Spleen (tissue), 13 donors: ENCODE data around the gene PHRF1. TPM values are rescaled to one million over a fixed set of nuclear protein-coding genes. Genes with fewer than 3 reads are reported as not detected.

ENCODE experiments used
- DNase-seq: peaks from one replicate; pipeline ENCODE4 v3.0.0-alpha.2; 2020
- H3K27ac ChIP-seq, 8 donors: fragments of 200-600 bp; sonication (generic) in 7 of 8; 1 replicate in 4 of 8; 2 replicates in 4 of 8; pipeline versions ENCODE4 v1.5.0 to v1.8.0; 2016 to 2021; ENCODE audit warnings: inconsistent platforms in 4 of 8, mild to moderate bottlenecking in 4 of 8, moderate library complexity in 1 of 8
- H3K27me3 ChIP-seq, 7 donors: fragments of 200-600 bp; sonication (generic) in 6 of 7; replicated peaks in 1 of 7; 1 replicate in 4 of 7; 2 replicates in 3 of 7; pipeline versions ENCODE4 v1.5.0 to v1.8.0; 2016 to 2021; ENCODE audit warnings: inconsistent platforms in 3 of 7, mild to moderate bottlenecking in 1 of 7
- H3K36me3 ChIP-seq, 6 donors: fragments of 200-600 bp; sonication (generic) in 5 of 6; 1 replicate in 4 of 6; 2 replicates in 2 of 6; pipeline versions ENCODE4 v1.5.0 to v1.8.0; 2016 to 2021; ENCODE audit warnings: inconsistent platforms in 2 of 6
- H3K4me1 ChIP-seq, 6 donors: fragments of 200-600 bp; sonication (generic) in 5 of 6; 1 replicate in 3 of 6; 2 replicates in 3 of 6; pipeline versions ENCODE4 v1.5.0 to v1.8.0; 2016 to 2021; ENCODE audit warnings: inconsistent platforms in 3 of 6
- H3K4me3 ChIP-seq, 8 donors: fragments of 200-600 bp; sonication (generic) in 7 of 8; 1 replicate in 4 of 8; 2 replicates in 4 of 8; pipeline versions ENCODE4 v1.5.0 to v1.8.0; 2016 to 2021; ENCODE audit warnings: inconsistent platforms in 4 of 8, mild to moderate bottlenecking in 4 of 8, moderate library complexity in 2 of 8
- H3K9me3 ChIP-seq, 8 donors: fragments of 200-600 bp; sonication (generic) in 7 of 8; 1 replicate in 4 of 8; 2 replicates in 4 of 8; pipeline versions ENCODE4 v1.5.0 to v1.8.0; 2016 to 2021; ENCODE audit warnings: inconsistent platforms in 4 of 8
- POLR2A ChIP-seq, 3 donors: fragments of 450-650 bp; IDR thresholded peaks; one replicate each; pipeline ENCODE4 v1.5.1; 2017; ENCODE audit warnings: antibody characterized with exemption in 3 of 3, mild to moderate bottlenecking in 1 of 3
- POLR2AphosphoS5 ChIP-seq, 3 donors: sonication (generic); formaldehyde crosslinking; IDR thresholded peaks; one replicate each; pipeline ENCODE4 v1.5.1; 2017; ENCODE audit warnings: antibody characterized with exemption in 3 of 3
- WGBS, 5 donors: extraction: QIAGEN DNeasy Blood & Tissue Kit in 3 of 5; methylation state at CpG; one replicate each; pipeline versions ENCODE4 v1.1.5 to v1.1.7; 2013 to 2018; 5-methylcytosine and 5-hydroxymethylcytosine counted together
- intact Hi-C: fragments of 100-400 bp; cut with DNase I; formaldehyde crosslinking; loops from one replicate; pipeline ENCODE4 v1.15.0; 2023; ENCODE audit warnings: low total_unique reads
- long read RNA-seq, 2 donors: transcript quantifications; one replicate each; lab custom pipeline, GENCODE V29; 2026
- polyA plus RNA-seq, 3 donors: library from polyadenylated mRNA; stranded (reverse); fragments of 200-250 nt; gene quantifications; one replicate each; pipeline ENCODE4 v1.2.1, GENCODE V29; 2013
- total RNA-seq, 7 donors: library from RNA; depleted of rRNA in 3 of 7; stranded (reverse); fragments of >200 nt in 3 of 7; fragmentation: NEBNext Ultra II Directional in 4 of 7; extraction: Animal tissue kit (Norgen Biotek cat#: 25700) in 4 of 7; gene quantifications; one replicate each; pipeline versions ENCODE4 v1.1.0 to v1.2.1, GENCODE V29; 2016 to 2021
- TF ChIP-seq, protein P1 (sequence below), 11 experiments: fragments of 200-600 bp in 7 of 11; fragments of 450-650 bp in 4 of 11; sonication (generic) in 4 of 11; IDR thresholded peaks in 8 of 11; conservative IDR thresholded peaks in 3 of 11; 1 replicate in 7 of 11; 2 replicates in 4 of 11; pipeline versions ENCODE4 v1.4.0 to v1.8.0; 2016 to 2021; ENCODE audit warnings: antibody characterized with exemption in 11 of 11, inconsistent platforms in 4 of 11, mild to moderate bottlenecking in 1 of 11
- donor health status: healthy with polysubstance abuse.
- donor health status: DM: no; HTN: no; CAD: no; lungs with moderate emphysema.
- donor health status: DM: no; HTN: no; CAD: no.
- donor health status: Bipolar disorder and iron deficiency.
- donor health status: healthy.
- donor health status: DM: no; HTN: no; CAD: no.
- donor health status: DM: yes; HTN: yes; CAD: no.

PHRF1 gene, protein sequence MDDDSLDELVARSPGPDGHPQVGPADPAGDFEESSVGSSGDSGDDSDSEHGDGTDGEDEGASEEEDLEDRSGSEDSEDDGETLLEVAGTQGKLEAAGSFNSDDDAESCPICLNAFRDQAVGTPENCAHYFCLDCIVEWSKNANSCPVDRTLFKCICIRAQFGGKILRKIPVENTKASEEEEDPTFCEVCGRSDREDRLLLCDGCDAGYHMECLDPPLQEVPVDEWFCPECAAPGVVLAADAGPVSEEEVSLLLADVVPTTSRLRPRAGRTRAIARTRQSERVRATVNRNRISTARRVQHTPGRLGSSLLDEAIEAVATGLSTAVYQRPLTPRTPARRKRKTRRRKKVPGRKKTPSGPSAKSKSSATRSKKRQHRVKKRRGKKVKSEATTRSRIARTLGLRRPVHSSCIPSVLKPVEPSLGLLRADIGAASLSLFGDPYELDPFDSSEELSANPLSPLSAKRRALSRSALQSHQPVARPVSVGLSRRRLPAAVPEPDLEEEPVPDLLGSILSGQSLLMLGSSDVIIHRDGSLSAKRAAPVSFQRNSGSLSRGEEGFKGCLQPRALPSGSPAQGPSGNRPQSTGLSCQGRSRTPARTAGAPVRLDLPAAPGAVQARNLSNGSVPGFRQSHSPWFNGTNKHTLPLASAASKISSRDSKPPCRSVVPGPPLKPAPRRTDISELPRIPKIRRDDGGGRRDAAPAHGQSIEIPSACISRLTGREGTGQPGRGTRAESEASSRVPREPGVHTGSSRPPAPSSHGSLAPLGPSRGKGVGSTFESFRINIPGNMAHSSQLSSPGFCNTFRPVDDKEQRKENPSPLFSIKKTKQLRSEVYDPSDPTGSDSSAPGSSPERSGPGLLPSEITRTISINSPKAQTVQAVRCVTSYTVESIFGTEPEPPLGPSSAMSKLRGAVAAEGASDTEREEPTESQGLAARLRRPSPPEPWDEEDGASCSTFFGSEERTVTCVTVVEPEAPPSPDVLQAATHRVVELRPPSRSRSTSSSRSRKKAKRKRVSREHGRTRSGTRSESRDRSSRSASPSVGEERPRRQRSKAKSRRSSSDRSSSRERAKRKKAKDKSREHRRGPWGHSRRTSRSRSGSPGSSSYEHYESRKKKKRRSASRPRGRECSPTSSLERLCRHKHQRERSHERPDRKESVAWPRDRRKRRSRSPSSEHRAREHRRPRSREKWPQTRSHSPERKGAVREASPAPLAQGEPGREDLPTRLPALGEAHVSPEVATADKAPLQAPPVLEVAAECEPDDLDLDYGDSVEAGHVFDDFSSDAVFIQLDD (N-terminal part only)
- total RNA-seq (10 to 100 TPM; 24.2 to 41.5 (median 33.2) TPM), polyA plus RNA-seq (10 to 100 TPM in 1 of 3 donors, 1 to 10 TPM in 2; 7.3 to 27.6 (median 8.4) TPM)
- long read RNA-seq, donor 1, result 0 reads
- long read RNA-seq, donor 2, result 0 reads

DNA sequence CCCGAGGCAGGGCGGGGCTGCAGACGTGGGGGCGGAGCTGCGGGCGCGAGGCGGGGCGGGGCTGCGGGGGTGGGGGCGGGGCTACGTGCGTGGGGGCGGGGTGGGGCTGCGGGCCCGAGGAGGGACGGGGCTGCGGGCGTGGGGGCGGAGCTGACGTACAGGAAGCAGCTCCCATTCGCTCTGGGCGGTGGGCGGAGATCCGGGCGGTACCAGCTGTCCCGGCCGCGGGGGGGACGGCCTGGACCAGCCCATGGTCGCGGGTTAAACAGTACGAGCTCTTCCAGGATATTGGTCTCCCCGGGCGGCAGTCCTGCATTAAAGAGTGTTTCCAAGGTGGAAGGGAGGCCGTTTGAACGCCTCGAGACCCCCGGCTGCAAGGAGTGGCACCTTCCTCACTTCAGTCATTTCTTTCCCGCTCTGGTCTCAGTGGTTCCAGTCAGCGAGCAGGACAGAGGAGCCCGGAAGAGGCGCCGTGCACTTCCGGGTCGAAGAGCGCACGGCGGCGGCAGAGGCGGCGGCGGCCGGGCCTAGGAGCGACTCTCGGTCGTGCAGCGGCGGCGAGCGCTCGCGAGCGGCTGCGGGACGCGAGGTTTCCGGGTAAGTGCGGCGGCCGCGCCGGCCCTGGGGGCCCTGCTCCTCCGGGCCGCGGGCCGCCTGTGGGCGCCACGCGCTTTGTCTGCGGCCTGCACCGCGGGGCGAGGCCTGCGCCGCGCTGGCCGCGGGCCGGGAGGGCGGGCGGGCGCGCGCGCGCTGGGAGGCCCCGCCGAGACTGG, at the start of gene PHRF1:
Gene PHRF1, plus strand, starts transcription at position 475 of the 773 bp plus-strand sequence. CDS start 5,043 bp downstream, outside the sequence.
- TF ChIP-seq POLR2A (IDR thresholded peaks at IDR 0.05) (peak in 1 of 3 donors; percentile 43), POLR2AphosphoS5 (IDR thresholded peaks at IDR 0.05) (peak; percentile 88 to 92 (median 90))
- TF ChIP-seq, protein P1, sequence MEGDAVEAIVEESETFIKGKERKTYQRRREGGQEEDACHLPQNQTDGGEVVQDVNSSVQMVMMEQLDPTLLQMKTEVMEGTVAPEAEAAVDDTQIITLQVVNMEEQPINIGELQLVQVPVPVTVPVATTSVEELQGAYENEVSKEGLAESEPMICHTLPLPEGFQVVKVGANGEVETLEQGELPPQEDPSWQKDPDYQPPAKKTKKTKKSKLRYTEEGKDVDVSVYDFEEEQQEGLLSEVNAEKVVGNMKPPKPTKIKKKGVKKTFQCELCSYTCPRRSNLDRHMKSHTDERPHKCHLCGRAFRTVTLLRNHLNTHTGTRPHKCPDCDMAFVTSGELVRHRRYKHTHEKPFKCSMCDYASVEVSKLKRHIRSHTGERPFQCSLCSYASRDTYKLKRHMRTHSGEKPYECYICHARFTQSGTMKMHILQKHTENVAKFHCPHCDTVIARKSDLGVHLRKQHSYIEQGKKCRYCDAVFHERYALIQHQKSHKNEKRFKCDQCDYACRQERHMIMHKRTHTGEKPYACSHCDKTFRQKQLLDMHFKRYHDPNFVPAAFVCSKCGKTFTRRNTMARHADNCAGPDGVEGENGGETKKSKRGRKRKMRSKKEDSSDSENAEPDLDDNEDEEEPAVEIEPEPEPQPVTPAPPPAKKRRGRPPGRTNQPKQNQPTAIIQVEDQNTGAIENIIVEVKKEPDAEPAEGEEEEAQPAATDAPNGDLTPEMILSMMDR (IDR thresholded peaks at IDR 0.05 in 8 of 11, conservative IDR thresholded peaks at IDR 0.05 in 3 of 11), result peak in 4 of 11 experiments; percentile 9 to 23 (median 20)
- H3K27ac ChIP-seq, result peak within 1 kb of the TSS; percentile 89 to 97 (median 96)
- 0 to 2% (median 0%) methylated on average over 31 to 95 of the region's 99 CpGs for WGBS, 5 donors
- H3K4me1 ChIP-seq, result peaks cover 31 to 65% (median 55%) of the 10 kb centered on the region in 6 donors
- H3K36me3 ChIP-seq, result peaks cover 0 to 16% (median 0%) of the 10 kb centered on the region in 6 donors
- peak; percentile 99 for DNase-seq
- peaks cover 0 to 19% (median 14%) of the 10 kb centered on the region in 7 donors for H3K27me3 ChIP-seq
- H3K9me3 ChIP-seq, result no peaks in the 10 kb centered on the region
- intact Hi-C loops, result no loop called here
- peak within 1 kb of the TSS; percentile 68 to 94 (median 84) for H3K4me3 ChIP-seq

DNA sequence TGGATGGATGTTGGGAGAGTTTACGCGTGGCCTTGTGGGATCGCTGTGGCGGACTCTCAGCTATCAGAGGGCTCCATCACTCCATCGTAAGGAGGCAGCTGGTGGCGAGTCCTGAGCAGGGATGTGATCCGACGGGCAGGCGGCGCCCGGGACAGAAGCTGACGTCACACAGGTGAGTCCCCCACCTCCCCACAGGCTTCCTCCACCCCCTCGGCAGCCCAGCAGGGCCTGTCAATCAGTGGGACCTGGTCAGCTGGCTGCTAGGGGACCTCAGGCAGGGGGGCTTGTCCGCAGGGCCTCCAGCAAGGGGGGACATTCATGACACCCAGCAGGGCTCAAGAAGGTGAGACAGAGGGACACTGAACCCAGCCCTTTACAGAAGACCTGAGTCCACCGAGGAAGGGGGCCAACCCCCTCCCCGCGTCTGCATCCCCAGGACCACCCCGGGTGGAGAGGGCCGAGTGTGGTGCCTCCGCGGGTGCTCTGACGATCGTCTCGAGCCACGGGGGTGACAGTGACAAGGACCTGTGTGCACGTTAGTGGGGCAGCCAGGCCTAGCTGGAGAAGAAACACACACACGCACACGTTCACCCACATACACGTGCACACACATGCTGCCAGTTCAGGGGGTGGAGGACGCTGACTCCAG, 48.0 kb upstream of the PHRF1 start:
- intact Hi-C loops, result no loop called here
- WGBS, 5 donors, result 87 to 93% (median 91%) methylated on average over 14 to 30 of the region's 30 CpGs
- DNase-seq, result no peak

DNA sequence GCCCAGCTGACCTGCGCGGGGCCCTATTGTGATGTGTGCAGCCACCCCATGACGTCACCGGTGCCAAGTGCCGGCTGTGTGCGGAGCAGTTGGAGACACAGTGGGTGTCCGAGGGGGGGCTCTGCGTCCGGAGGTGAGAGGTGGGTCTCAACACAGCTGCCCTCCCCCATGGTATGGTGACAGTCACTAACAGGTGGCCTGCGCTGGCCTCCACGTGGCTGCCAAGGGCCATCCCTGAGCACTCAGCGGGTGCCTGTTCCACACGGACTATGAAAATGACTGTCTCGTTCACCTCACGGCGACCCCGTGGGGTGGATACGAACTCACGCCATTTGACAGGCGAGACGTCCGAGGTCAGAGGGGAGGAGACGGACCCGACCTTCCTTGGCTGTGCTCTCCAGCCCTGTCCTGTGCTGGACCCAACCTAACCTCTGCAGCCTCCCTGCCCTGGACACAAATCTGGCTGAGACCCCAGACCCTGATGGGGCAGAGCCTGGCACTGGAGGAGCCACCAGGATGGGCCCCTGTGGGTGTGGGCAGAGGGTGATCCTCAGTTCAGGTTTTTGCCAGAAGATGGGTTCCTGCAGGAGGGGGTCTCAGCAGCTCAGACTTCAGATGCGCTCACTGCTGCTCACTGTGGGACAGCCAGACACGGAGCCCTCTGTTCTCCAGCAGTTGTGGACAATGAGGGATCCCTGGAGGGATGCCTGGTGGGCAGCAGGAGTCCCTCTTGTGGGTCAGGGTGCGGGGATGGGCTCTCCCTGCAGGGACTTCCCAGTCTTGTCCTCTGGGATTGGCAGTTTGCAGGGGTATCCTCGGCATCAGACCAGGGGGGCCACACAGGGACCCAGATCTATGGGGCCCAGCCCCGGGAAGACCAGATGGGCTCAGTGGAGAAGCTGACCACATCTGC, 47.2 kb upstream of the PHRF1 start:
- WGBS, 5 donors, result 81 to 92% (median 88%) methylated on average over 7 to 29 of the region's 29 CpGs
- DNase-seq, result no peak
- no peak overlapping the region for H3K27ac ChIP-seq

More for the DNA sequence above, 48.0 kb upstream of the PHRF1 start:
- H3K27me3 ChIP-seq, result no peaks in the 10 kb centered on the region
- H3K9me3 ChIP-seq, result no peaks in the 10 kb centered on the region
- peaks cover 0 to 32% (median 21%) of the 10 kb centered on the region in 6 donors for H3K36me3 ChIP-seq
- TF ChIP-seq POLR2A (IDR thresholded peaks at IDR 0.05) (no peak), POLR2AphosphoS5 (IDR thresholded peaks at IDR 0.05) (peak in 1 of 3 donors; percentile 10)
- peaks cover 0 to 18% (median 10%) of the 10 kb centered on the region in 6 donors for H3K4me1 ChIP-seq
- H3K27ac ChIP-seq, result no peak overlapping the region
- H3K4me3 ChIP-seq, result no peak overlapping the region

More for the DNA sequence above, 47.2 kb upstream of the PHRF1 start:
- Histone ChIP-seq H3K4me3 (no peak overlapping the region), H3K4me1 (peaks cover 3 to 26% (median 18%) of the 10 kb centered on the region in 6 donors), H3K9me3 (no peaks in the 10 kb centered on the region), H3K27me3 (no peaks in the 10 kb centered on the region), H3K36me3 (peaks cover 0 to 38% (median 26%) of the 10 kb centered on the region in 6 donors)
- intact Hi-C loops, result no loop called here
- TF ChIP-seq, protein P1 (IDR thresholded peaks at IDR 0.05 in 8 of 11, conservative IDR thresholded peaks at IDR 0.05 in 3 of 11), result no peak
- no peak for TF ChIP-seq POLR2A (IDR thresholded peaks at IDR 0.05)
- TF ChIP-seq POLR2AphosphoS5 (IDR thresholded peaks at IDR 0.05), result no peak
